Measurements from ENCODE around the gene PNP. TPM values are rescaled to one million over a fixed set of nuclear protein-coding genes. Genes with fewer than 3 reads are reported as not detected.

The PNP gene
- polyA plus RNA-seq, 10 donors: 8.7 to 17.2 (median 11.9) TPM

Other genes with a start within 250 kb of the PNP start
- not detected for gene OR11H6, start 245.7 kb upstream of the PNP start, polyA plus RNA-seq (ENCODE audit: insufficient read length in 10 of 10)
- gene OR11H7, start 240.4 kb upstream of the PNP start, polyA plus RNA-seq (ENCODE audit: insufficient read length in 10 of 10): under 1 TPM in 5 of 10 donors, not detected in 5; 0.13 to 0.68 (median 0.30) TPM
- not detected for gene OR11H4, start 230.1 kb upstream of the PNP start, polyA plus RNA-seq (ENCODE audit: insufficient read length in 10 of 10)
- 10 to 100 TPM; 10.2 to 14.8 (median 12.5) TPM for gene TTC5, start 163.5 kb upstream of the PNP start, polyA plus RNA-seq (ENCODE audit: insufficient read length in 10 of 10)
- gene CCNB1IP1, start 136.1 kb upstream of the PNP start, polyA plus RNA-seq (ENCODE audit: insufficient read length in 10 of 10): 10 to 100 TPM; 49.0 to 76.0 (median 65.6) TPM
- 10 to 100 TPM; 26.2 to 46.7 (median 32.9) TPM for gene PARP2, start 125.8 kb upstream of the PNP start, polyA plus RNA-seq (ENCODE audit: insufficient read length in 10 of 10)
- 10 to 100 TPM; 12.0 to 22.2 (median 15.6) TPM for gene TEP1, start 55.9 kb upstream of the PNP start, polyA plus RNA-seq (ENCODE audit: insufficient read length in 10 of 10)
- gene KLHL33, start 33.2 kb upstream of the PNP start, polyA plus RNA-seq (ENCODE audit: insufficient read length in 10 of 10): 1 to 10 TPM in 5 of 10 donors, under 1 TPM in 5; 0.41 to 1.8 (median 0.97) TPM
- gene OSGEP, start 14.6 kb upstream of the PNP start, polyA plus RNA-seq (ENCODE audit: insufficient read length in 10 of 10): 10 to 100 TPM; 24.8 to 50.0 (median 32.4) TPM
- 100 to 1,000 TPM; 136 to 200 (median 160) TPM for gene APEX1, start 14.2 kb upstream of the PNP start, polyA plus RNA-seq (ENCODE audit: insufficient read length in 10 of 10)
- gene PIP4P1, start 8.0 kb upstream of the PNP start, polyA plus RNA-seq (ENCODE audit: insufficient read length in 10 of 10): 10 to 100 TPM; 15.7 to 31.4 (median 19.8) TPM
- gene RNASE10, start 36.1 kb downstream of the PNP start, polyA plus RNA-seq (ENCODE audit: insufficient read length in 10 of 10): under 1 TPM in 2 of 10 donors, not detected in 8; 0.18 to 0.21 TPM
- not detected for gene RNASE9, start 91.6 kb downstream of the PNP start, polyA plus RNA-seq (ENCODE audit: insufficient read length in 10 of 10)
- gene RNASE11, start 118.6 kb downstream of the PNP start, polyA plus RNA-seq (ENCODE audit: insufficient read length in 10 of 10): not detected
- not detected for gene RNASE12, start 122.0 kb downstream of the PNP start, polyA plus RNA-seq (ENCODE audit: insufficient read length in 10 of 10)
- not detected for gene OR6S1, start 172.3 kb downstream of the PNP start, polyA plus RNA-seq (ENCODE audit: insufficient read length in 10 of 10)
- gene RNASE4, start 215.2 kb downstream of the PNP start, polyA plus RNA-seq (ENCODE audit: insufficient read length in 10 of 10): 10 to 100 TPM in 1 of 10 donors, 1 to 10 TPM in 9; 1.3 to 10.3 (median 4.0) TPM
- gene ANG, start 219.4 kb downstream of the PNP start, polyA plus RNA-seq (ENCODE audit: insufficient read length in 10 of 10): 1 to 10 TPM; 2.2 to 3.6 (median 2.6) TPM

Measured in muscle of back (tissue), 10 donors.